ENCODE measurements around the gene HGFAC. TPM values are rescaled to one million over a fixed set of nuclear protein-coding genes. Genes with fewer than 3 reads are reported as not detected.

The HGFAC gene
- total RNA-seq, 1 experiment from 2014 or later: 0.20 TPM

DNA sequence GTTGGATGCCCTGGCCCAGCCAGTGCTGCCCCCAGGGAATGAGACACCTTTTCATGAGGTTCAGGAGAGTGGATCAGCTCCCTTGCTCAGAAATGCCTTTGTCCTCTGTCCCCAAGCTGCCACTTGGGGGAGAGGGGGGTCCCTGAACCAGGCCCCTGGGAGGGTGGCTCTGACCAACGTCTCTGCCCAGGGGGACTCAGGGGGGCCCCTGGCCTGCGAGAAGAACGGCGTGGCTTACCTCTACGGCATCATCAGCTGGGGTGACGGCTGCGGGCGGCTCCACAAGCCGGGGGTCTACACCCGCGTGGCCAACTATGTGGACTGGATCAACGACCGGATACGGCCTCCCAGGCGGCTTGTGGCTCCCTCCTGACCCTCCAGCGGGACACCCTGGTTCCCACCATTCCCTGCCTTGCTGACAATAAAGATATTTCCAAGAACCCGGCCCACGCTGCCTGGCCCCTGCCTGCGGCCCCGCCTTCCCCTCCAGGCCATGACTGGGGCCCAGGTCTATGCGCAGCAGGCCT is 7.3 kb downstream of the HGFAC start:
- H3K4me3 Mint-ChIP-seq: no peak overlapping the region
- H3K27ac Mint-ChIP-seq: no peak overlapping the region
- H3K9me3 Mint-ChIP-seq: peaks cover 7% of the 10 kb centered on the region
- ChIA-PET POLR2A (no interaction called here), CTCF (interaction anchor here (1.8 to 2.5 kb wide), 3 partner anchors 31 to 130 kb away, joined by 5 to 14 read pairs (median 12); no protein-coding TSS in a partner anchor)
- H3K36me3 Mint-ChIP-seq: peaks cover 3% of the 10 kb centered on the region; the same call in 1 of the 2 replicates
- ATAC-seq: no peak
- H3K27me3 Mint-ChIP-seq (ENCODE audit: low read depth): peaks cover 19% of the 10 kb centered on the region
- no peak for TF ChIP-seq CBFB (CRISPR knock-in tag; IDR thresholded peaks at IDR 0.05; ENCODE audit: low read depth)
- no peak for TF ChIP-seq ZNF263 (CRISPR knock-in tag; IDR thresholded peaks at IDR 0.05; ENCODE audit: low read depth)
- no peak for TF ChIP-seq SMAD4 (CRISPR knock-in tag; IDR thresholded peaks at IDR 0.05)
- TF ChIP-seq, protein P1, sequence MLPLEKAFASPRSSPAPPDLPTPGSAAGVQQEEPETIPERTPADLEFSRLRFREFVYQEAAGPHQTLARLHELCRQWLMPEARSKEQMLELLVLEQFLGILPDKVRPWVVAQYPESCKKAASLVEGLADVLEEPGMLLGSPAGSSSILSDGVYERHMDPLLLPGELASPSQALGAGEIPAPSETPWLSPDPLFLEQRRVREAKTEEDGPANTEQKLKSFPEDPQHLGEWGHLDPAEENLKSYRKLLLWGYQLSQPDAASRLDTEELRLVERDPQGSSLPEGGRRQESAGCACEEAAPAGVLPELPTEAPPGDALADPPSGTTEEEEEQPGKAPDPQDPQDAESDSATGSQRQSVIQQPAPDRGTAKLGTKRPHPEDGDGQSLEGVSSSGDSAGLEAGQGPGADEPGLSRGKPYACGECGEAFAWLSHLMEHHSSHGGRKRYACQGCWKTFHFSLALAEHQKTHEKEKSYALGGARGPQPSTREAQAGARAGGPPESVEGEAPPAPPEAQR (CRISPR knock-in tag; IDR thresholded peaks at IDR 0.05): no peak
- no peak for TF ChIP-seq EMX1 (CRISPR knock-in tag; IDR thresholded peaks at IDR 0.05)
- TF ChIP-seq, protein P2, sequence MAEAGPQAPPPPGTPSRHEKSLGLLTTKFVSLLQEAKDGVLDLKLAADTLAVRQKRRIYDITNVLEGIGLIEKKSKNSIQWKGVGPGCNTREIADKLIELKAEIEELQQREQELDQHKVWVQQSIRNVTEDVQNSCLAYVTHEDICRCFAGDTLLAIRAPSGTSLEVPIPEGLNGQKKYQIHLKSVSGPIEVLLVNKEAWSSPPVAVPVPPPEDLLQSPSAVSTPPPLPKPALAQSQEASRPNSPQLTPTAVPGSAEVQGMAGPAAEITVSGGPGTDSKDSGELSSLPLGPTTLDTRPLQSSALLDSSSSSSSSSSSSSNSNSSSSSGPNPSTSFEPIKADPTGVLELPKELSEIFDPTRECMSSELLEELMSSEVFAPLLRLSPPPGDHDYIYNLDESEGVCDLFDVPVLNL (CRISPR knock-in tag; IDR thresholded peaks at IDR 0.05; ENCODE audit: borderline replicate concordance, low read depth): no peak
- TF ChIP-seq ETV6 (CRISPR knock-in tag; IDR thresholded peaks at IDR 0.05): no peak
- no peak for TF ChIP-seq CREM (CRISPR knock-in tag; IDR thresholded peaks at IDR 0.05)
- TF ChIP-seq, protein P3, sequence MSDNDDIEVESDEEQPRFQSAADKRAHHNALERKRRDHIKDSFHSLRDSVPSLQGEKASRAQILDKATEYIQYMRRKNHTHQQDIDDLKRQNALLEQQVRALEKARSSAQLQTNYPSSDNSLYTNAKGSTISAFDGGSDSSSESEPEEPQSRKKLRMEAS (CRISPR knock-in tag; IDR thresholded peaks at IDR 0.05): no peak
- no peak for TF ChIP-seq KAT7 (CRISPR knock-in tag; IDR thresholded peaks at IDR 0.05; ENCODE audit: borderline replicate concordance)
- TF ChIP-seq OVOL2 (CRISPR knock-in tag; IDR thresholded peaks at IDR 0.05; ENCODE audit: borderline replicate concordance): no peak
- TF ChIP-seq, protein P4, sequence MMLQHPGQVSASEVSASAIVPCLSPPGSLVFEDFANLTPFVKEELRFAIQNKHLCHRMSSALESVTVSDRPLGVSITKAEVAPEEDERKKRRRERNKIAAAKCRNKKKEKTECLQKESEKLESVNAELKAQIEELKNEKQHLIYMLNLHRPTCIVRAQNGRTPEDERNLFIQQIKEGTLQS (CRISPR knock-in tag; conservative IDR thresholded peaks at IDR 0.05): no peak
- TF ChIP-seq TP53 (CRISPR knock-in tag; IDR thresholded peaks at IDR 0.05): no peak
- TF ChIP-seq, protein P5, sequence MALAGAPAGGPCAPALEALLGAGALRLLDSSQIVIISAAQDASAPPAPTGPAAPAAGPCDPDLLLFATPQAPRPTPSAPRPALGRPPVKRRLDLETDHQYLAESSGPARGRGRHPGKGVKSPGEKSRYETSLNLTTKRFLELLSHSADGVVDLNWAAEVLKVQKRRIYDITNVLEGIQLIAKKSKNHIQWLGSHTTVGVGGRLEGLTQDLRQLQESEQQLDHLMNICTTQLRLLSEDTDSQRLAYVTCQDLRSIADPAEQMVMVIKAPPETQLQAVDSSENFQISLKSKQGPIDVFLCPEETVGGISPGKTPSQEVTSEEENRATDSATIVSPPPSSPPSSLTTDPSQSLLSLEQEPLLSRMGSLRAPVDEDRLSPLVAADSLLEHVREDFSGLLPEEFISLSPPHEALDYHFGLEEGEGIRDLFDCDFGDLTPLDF (CRISPR knock-in tag; IDR thresholded peaks at IDR 0.05): no peak
- TF ChIP-seq PRRX2 (CRISPR knock-in tag; IDR thresholded peaks at IDR 0.05): no peak
- no peak for TF ChIP-seq GABPB1 (CRISPR knock-in tag; IDR thresholded peaks at IDR 0.05)
- TF ChIP-seq, protein P6, sequence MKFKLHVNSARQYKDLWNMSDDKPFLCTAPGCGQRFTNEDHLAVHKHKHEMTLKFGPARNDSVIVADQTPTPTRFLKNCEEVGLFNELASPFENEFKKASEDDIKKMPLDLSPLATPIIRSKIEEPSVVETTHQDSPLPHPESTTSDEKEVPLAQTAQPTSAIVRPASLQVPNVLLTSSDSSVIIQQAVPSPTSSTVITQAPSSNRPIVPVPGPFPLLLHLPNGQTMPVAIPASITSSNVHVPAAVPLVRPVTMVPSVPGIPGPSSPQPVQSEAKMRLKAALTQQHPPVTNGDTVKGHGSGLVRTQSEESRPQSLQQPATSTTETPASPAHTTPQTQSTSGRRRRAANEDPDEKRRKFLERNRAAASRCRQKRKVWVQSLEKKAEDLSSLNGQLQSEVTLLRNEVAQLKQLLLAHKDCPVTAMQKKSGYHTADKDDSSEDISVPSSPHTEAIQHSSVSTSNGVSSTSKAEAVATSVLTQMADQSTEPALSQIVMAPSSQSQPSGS (CRISPR knock-in tag; IDR thresholded peaks at IDR 0.05; ENCODE audit: borderline replicate concordance, low read depth): no peak
- TF ChIP-seq MXD4 (CRISPR knock-in tag; IDR thresholded peaks at IDR 0.05; ENCODE audit: borderline replicate concordance): no peak
- TF ChIP-seq SP1 (CRISPR knock-in tag; conservative IDR thresholded peaks at IDR 0.05): no peak
- no peaks in the 10 kb centered on the region for H3K4me1 Mint-ChIP-seq
- no peak for DNase-seq (ENCODE audit: low spot score)

Data from WTC11 (cell line).